HG02623 (cell line): ENCODE data around the gene DNAJC15.
"Not testable (repeated sequence)": the region's sequence is repeated elsewhere in the genome, so short reads cannot be mapped to it uniquely, and the experiment has no call there.

Experiments
- ATAC-seq: cut with Tn5 transposase; IDR thresholded peaks from one replicate; pipeline ENCODE4 v1.9.1; 2021; ENCODE audit warnings: moderate library complexity; ENCODE audit not compliant: unreplicated experiment

The DNAJC15 gene

DNA sequence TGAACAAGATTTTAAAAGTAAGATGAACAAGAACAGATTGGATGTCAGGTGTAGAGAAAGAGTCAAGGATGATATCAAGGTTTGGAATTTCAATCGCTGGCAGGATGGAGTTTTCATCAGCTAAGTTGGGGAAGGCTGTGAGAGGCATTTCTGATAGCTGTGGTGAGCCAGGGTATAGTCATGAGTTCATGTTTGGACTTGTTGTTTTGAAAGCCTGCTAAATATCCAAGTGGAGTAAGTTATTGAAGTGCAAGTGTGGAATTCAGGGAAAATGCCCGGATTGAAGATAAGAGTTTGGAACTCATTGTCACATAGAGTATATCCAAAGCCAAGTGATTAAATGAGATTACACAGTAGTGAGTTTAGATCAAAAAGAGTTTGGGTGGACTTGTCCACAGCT is 20.4 kb upstream of the DNAJC15 start:
- no peak for ATAC-seq

DNA sequence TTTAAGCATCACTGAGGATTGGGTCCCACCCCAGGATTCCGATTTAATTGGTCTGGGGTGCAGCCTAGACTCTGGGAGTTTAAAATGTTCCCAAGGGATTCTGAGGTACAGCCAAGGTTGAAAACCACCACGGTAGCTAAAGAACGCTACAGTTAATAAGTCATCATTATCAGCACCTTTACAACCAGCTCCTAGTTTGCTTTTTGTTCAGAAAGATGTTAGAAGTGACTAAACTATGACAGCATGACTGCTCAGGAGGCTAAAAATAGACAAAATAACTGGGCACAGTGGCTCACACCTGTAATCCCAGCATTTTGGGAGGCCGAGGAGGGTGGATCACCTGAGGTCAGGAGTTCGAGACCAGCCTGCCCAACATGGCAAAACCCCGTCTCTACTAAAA is 19.7 kb upstream of the DNAJC15 start:
- no peak for ATAC-seq

GRCh38 chr13:43005460-43006236 is 17.7 kb upstream of the DNAJC15 start:
- no peak for ATAC-seq

- ATAC-seq, result no peak
Measured at GRCh38 chr13:43006893-43007631, 16.3 kb upstream of the DNAJC15 start.

DNA sequence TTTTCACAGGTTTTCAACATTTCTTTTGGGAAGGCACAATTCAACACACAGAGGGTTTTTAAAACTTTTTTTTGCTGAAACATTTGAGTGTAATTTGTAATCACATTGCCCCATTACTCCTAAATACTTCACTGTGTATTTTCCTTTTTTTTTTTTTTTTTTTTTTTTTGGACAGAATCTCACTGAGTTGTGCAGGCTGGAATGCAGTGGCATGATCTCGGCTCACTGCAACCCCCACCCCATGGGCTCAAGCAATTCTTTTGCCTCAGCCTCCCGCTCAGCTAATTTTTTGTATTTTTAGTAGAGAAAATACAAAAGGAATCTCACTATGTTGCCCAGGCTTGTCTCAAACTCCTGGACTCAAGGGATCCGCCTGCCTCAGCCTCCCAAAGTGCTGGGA is 14.8 kb upstream of the DNAJC15 start:
- ATAC-seq, result no peak

DNA sequence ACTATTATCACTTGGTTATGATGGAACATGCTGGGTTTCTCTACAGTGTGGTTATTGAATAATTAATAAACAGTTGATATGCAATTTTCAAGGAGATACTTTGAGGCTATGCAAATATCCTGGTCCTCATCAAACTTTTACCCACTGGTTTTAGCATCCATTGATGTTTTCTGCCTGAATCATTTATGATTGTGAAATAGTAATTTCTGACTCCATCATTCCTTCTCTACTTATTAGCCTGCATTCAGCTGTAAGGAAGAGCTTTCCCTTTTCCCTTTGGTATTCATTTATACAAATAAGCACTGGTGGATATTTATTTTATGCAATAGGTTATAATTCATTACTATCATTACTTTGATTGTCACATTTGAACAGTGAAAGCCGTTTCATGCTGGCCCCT is 13.9 kb upstream of the DNAJC15 start:
- ATAC-seq, result no peak

DNA sequence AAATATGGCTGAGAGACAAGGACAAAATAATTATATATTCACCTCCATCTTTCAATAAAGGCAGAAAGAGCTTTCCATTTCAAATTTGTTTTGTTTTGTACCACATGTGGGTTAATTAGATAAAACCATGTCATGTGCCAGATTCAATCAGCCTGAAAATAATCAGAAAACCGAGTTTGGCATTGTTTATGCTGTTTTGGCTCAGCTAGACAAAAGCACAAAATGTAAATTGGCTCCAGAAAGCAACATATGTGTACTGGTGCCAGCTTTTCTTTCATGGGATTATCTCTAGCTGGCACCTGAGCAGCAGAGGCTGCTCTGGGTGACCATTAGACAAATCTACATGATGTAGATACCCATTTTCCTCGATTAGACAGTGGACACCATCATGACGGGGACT is 9.2 kb upstream of the DNAJC15 start:
- no peak for ATAC-seq

DNA sequence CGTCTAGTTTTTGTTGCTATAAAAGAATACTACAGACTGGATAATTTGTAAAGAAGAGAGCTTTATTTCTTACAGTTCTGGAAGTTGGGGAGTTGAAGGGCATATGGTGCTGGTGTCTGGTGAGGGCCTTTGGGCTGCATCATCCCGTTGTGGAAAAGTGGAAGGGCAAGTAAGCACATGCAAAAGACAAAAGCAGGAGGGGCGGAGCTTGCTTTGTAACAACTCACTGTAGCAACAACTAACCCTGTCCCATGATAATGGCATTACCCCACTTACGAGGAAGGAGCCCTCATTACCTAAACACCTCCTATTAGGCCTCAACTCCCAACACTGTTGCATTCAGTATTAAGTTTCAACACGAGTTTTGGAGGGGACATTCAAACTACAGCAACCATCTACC is 7.2 kb upstream of the DNAJC15 start:
- ATAC-seq, result no peak

GRCh38 chr13:43019811-43020210 is 3.6 kb upstream of the DNAJC15 start:
- no peak for ATAC-seq

DNA sequence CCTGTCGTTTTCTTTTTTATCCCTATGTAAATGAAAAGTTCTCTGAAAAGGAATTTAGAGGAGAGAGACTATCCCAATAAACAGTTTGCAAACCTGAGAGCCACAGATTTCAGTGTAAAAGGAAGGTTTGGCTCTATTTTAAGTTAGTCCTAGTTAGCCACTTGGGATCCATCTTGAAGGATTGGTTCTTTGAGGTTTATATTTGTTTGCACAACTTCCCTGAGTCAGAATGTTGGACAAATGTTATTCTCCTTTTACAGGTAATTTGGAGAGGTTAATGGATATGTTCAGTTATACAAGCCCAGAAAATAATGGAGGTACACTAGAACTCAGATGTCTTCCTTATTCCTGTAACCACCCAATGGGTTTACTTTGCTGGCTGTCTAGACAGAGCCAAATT is 2.6 kb upstream of the DNAJC15 start:
- no peak for ATAC-seq

GRCh38 chr13:43021926-43022670 is 1.3 kb upstream of the DNAJC15 start:
- no peak for ATAC-seq

DNA sequence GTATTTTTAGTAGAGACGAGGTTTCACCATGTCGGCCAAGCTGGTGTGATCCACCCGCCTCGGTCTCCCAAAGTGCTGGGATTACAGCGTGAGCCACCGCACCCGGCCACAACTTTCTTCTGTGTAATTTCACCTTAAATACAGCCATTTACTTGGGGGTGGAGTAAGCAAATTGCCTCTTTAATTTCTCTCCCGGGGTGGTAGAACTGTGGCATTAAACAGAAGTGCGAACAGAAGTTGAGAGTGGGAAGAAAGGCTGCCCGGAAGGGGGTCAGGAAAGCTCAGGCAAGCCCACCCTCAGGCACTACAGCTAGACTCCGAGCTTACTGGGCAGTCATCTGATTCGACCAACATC is 475 bp upstream of the DNAJC15 start:
- no peak for ATAC-seq

DNA sequence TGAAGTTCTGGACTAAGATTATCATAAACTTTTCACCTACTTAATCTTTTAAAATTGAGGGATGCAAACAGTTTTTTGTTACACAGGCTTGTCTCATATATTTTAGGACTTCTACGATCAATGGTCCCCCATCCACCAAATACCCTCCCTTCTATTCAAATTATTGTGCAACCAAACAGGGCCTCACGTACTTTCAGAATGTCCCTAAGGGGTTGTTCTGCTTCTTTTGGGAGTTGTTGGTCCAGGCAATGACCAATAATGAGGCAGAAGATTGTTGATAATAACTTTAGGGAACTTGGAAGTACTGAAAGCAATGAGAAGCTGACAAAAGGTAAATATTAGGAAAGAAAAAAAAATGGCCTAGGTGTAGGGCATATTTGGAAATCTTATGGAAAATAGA is 2.9 kb downstream of the DNAJC15 start:
- no peak for ATAC-seq

DNA sequence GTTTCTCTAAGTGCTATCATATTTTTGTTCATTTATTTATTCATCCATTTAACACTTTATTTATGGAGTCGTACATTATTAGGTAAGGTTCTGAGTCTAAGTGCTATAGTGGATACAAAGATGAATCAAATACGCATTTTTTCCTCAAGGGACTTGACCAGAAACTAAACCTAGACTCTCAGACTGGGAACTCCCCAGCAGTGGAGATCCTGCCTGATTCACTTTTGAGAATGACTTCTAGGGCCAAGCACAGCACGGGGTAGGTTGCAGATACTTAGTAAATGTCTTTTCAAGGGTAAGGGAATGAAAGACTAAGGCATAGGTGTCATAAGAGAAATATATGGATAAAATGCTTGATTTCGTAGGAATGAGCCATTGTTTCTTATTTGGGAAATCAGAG is 7.2 kb downstream of the DNAJC15 start:
- ATAC-seq, result no peak

DNA sequence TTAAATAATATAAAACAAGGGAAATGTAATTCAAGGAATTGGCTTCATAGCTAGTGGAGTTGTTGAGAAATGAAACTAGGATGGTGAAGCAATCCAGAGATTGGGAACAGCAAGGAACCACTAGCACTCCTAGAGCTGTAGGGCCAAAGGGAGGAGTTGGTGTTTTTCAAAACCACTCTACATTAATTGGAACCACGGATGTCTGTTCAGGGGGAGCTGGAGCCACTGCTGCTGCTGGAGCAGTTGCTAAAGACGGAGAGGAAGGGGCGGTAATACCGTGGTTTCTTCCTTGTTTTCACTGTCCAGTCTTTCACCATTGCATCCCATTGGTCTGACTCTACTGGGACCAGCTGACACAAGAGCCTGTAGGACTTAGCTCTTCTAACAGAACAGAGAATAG is 8.5 kb downstream of the DNAJC15 start:
- no peak for ATAC-seq

DNA sequence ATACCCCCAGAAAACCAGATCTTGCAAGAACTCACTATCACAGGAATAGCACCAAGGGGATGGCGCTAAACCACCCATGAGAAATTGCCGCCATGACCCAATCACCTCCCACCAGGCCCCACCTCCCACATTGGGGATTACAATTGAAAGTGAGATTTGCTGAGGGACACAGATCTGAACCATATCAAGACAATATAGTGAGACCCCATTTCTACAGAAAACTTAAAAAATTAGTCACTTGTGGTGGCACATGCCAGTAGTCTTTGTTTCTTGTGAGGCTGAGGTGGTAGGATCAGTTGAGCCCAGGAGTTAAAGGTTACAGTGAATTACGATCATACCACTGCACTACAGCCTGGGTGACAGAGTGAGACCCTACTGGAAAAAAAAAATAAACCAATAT is 9.7 kb downstream of the DNAJC15 start:
- no peak for ATAC-seq

GRCh38 chr13:43036351-43037250 is 13.2 kb downstream of the DNAJC15 start:
- no peak for ATAC-seq

- no peak for ATAC-seq
Measured at GRCh38 chr13:43039966-43040365, 16.6 kb downstream of the DNAJC15 start.

DNA sequence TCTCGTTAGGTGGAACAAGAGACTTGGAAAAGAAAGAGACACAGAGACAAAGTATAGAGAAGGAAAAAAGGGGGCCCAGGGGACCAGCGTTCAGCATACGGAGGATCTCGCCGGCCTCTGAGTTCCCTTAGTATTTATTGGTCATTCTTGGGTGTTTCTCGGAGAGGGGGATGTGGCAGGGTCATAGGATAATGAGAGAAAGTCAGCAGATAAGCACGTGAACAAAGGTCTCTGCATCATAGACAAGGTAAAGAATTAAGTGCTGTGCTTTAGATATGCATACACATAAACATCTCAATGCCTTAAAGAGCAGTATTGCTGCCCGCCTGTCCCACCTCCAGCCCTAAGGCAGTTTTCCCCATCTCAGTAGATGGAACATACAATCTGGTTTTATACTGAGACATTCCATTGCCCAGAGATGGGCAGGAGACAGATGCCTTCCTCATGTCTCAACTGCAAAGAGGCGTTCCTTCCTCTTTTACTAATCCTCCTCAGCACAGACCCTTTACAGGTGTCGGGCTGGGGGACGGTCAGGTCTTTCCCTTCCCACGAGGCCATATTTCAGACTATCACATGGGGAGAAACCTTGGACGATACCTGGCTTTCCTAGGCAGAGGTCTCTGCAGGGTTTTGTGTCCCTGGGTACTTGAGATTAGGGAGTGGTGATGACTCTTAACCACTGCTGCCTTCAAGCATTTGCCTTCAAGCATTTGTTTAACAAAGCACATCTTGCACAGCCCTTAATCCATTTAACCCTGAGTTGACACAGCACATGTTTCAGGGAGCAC is 17.4 kb downstream of the DNAJC15 start:
- ATAC-seq, result not testable (repeated sequence)

DNA sequence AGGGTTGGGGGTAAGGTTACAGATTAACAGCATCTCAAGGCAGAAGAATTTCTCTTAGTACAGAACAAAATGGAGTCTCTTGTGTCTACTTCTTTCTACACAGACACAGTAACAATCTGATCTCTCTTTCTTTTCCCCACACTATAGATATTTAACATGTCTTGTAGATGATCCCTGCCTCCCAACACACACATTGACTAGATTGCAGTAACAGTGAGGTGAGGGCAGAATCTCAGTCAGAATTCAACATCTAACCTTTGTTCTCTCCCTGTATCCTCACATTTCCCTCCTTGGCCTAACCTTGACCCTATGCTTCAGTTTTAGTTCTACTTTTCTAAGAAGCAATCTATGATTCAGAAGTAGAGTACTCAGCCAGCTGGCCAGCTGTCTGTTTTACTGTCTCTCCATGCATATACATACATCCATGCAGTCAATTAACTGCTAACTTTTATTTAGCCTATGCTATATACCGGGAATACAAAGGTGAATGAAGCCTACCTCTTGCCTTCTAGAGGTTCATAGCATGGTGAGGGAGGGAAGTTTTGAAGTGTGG is 18.1 kb downstream of the DNAJC15 start:
- ATAC-seq, result peak; percentile 52
